K562 (cell line): ENCODE data around the gene GPN3. TPM values are rescaled to one million over a fixed set of nuclear protein-coding genes. Genes with fewer than 3 reads are reported as not detected.

ENCODE experiments used
- FUS ChIP-seq: fragments of 200-400 bp; formaldehyde crosslinking; optimal IDR thresholded peaks from 2 replicates; pipeline ENCODE3; 2017; ENCODE audit warnings: low read depth, low read length
- ID3 ChIP-seq, 2 experiments: fragments of 250-450 bp in 1 of 2; fragments of 450-650 bp in 1 of 2; sonication (Bioruptor Pico) in 1 of 2; IDR thresholded peaks; 2 replicates each; pipeline versions ENCODE4 v1.6.1 to v1.8.0; 2016 to 2021; ENCODE audit warnings: mild to moderate bottlenecking in 2 of 2, moderate library complexity in 2 of 2, missing compliant biosample characterization in 1 of 2, missing genetic modification characterization in 1 of 2
- MAFK ChIP-seq: IDR thresholded peaks from 2 replicates; pipeline ENCODE4 v1.6.1; 2011; ENCODE audit warnings: low read length, improper control_type of control experiment
- MXD1 ChIP-seq: fragments of 250-450 bp; sonication (Bioruptor Pico); IDR thresholded peaks from 2 replicates; pipeline ENCODE4 v1.8.0; 2021; ENCODE audit warnings: borderline replicate concordance, mild to moderate bottlenecking, moderate library complexity; ENCODE audit not compliant: poor library complexity, severe bottlenecking
- POLR2H ChIP-seq: IDR thresholded peaks from 2 replicates; pipeline ENCODE4 v1.6.1; 2016; ENCODE audit warnings: missing genetic modification characterization, low read depth, mild to moderate bottlenecking, control low read depth, missing compliant biosample characterization, moderate library complexity
- PREB ChIP-seq: sonication (generic); formaldehyde crosslinking; IDR thresholded peaks from 2 replicates; pipeline ENCODE4 v1.8.1; 2023; ENCODE audit warnings: mild to moderate bottlenecking, missing genetic modification reagents
- STAT5A ChIP-seq: IDR thresholded peaks from 2 replicates; pipeline ENCODE4 v1.6.1; 2012; ENCODE audit warnings: low read length, inconsistent platforms, borderline replicate concordance
- TSHZ1 ChIP-seq: fragments of 250-450 bp; sonication (Bioruptor Pico); IDR thresholded peaks from 2 replicates; pipeline ENCODE4 v1.4.0; 2020; ENCODE audit warnings: mild to moderate bottlenecking, moderate library complexity
- ZNF445 ChIP-seq: fragments of 250-450 bp; sonication (Bioruptor Pico); IDR thresholded peaks from 2 replicates; pipeline ENCODE4 v1.4.0; 2020; ENCODE audit warnings: low read depth, mild to moderate bottlenecking, moderate library complexity
- ZNF695 ChIP-seq: fragments of 450-650 bp; formaldehyde crosslinking; IDR thresholded peaks from 2 replicates; pipeline ENCODE4 v1.4.0; 2020; ENCODE audit warnings: mild to moderate bottlenecking, moderate library complexity
- polyA plus RNA-seq, 8 experiments: library from polyadenylated mRNA; depleted of rRNA in 4 of 8; stranded (reverse) in 5 of 8; unstranded in 3 of 8; fragments of >200 nt; fragmentation: Nextera tagmentation in 2 of 8; fragmentation: Illumina TruSeq in 1 of 8; extraction: Ambion mirVana in 2 of 8; extraction: Trizol in 1 of 8; gene quantifications; 2 replicates each; pipeline versions ENCODE4 v1.2.1 to v1.2.3, GENCODE V29; 2011 to 2014; ENCODE audit warnings: inconsistent platforms in 1 of 8, missing spikeins in 1 of 8
- total RNA-seq, 7 experiments: library from RNA; depleted of rRNA in 6 of 7; stranded (reverse); fragments of >200 nt in 6 of 7; fragmentation: Illumina TruSeq in 2 of 7; extraction: Trizol in 2 of 7; gene quantifications; 2 replicates each; pipeline versions ENCODE4 v1.2.1 to v1.2.3, GENCODE V29; 2011 to 2021; ENCODE audit warnings: low replicate concordance in 1 of 7

The GPN3 gene
- total and polyA plus RNA-seq, 9 of the 15 experiments (the other 6 are each of a cell fraction or from before 2014, with no cell fraction given) = 35.8 to 123 (median 64.2) TPM

- TF ChIP-seq TSHZ1 (peak; percentile 87), FUS (no peak), PREB (CRISPR knock-in tag) (no peak), STAT5A (no peak; the same call in 1 of the 2 replicates), ID3 (CRISPR knock-in tag; IDR thresholded peaks at IDR 0.05) (peak; percentile 41; the same call in 1 of the 2 replicates), ID3 (tag; IDR thresholded peaks at IDR 0.05) (peak; percentile 98), ZNF695 (CRISPR knock-in tag) (no peak), MAFK (no peak), ZNF445 (CRISPR knock-in tag) (peak; percentile 55; the same call in 1 of the 2 replicates), MXD1 (no peak), POLR2H (tag) (peak; percentile 94)
Observed at GRCh38 chr12:110501752-110502738, 34.0 kb upstream of the GPN3 start, which contains the start of the genes RAD9B and VPS29 (continued).
